OCI-LY7 (cell line): ENCODE results near the gene STIP1. TPM values are rescaled to one million over a fixed set of nuclear protein-coding genes. Genes with fewer than 3 reads are reported as not detected.

Experiments
- BruUV-seq: library from RNA; stranded (reverse); fragments of 400-500 nt; replicated peaks from 2 replicates; lab custom pipeline; 2021; lab: Mats Ljungman, UMichigan
- CTCF ChIA-PET: fragments of 300-600 bp; sonication (Branson Sonifier 250); formaldehyde crosslinking; loops from one replicate; lab custom pipeline; 2022; ENCODE audit warnings: antibody characterized with exemption; ENCODE audit not compliant: unreplicated experiment; lab: Charles Lee
- POLR2A ChIA-PET: fragments of 300-600 bp; sonication (Branson Sonifier 250); formaldehyde crosslinking; loops from one replicate; lab custom pipeline; 2022; ENCODE audit warnings: antibody characterized with exemption; lab: Charles Lee
- DNase-seq: peaks from one replicate; pipeline ENCODE4 v3.0.0-alpha.2; 2015; ENCODE audit warnings: low spot score
- H2AFZ ChIP-seq: fragments of 200-600 bp; sonication (generic), shearing (Covaris generic); 2 replicates; pipeline ENCODE4 v1.6.1; 2014; ENCODE audit warnings: mild to moderate bottlenecking, antibody characterized with exemption, low read length, moderate library complexity
- H3K27ac ChIP-seq: fragments of 200-600 bp; sonication (generic); 2 replicates; pipeline ENCODE4 v1.5.1; 2014; ENCODE audit warnings: mixed run types, low read depth, mild to moderate bottlenecking, moderate library complexity, low read length, inconsistent platforms; ENCODE audit not compliant: poor library complexity, severe bottlenecking
- H3K36me3 ChIP-seq: fragments of 200-600 bp; sonication (generic); 2 replicates; pipeline ENCODE4 v1.6.1; 2014; ENCODE audit warnings: mild to moderate bottlenecking, antibody characterized with exemption, low read length, moderate library complexity, mixed read lengths; ENCODE audit not compliant: insufficient read depth
- H3K4me1 ChIP-seq: fragments of 200-600 bp; sonication (generic); 2 replicates; pipeline ENCODE4 v1.5.1; 2014; ENCODE audit warnings: mild to moderate bottlenecking, low read length; ENCODE audit not compliant: insufficient read depth, poor library complexity, severe bottlenecking
- H3K4me2 ChIP-seq: fragments of 200-600 bp; sonication (generic); 2 replicates; pipeline ENCODE4 v1.6.1; 2014; ENCODE audit warnings: mild to moderate bottlenecking, low read length
- H3K4me3 ChIP-seq: fragments of 200-600 bp; sonication (generic); 2 replicates; pipeline ENCODE4 v1.5.1; 2014; ENCODE audit warnings: mild to moderate bottlenecking, low read depth, low read length; ENCODE audit not compliant: poor library complexity, severe bottlenecking
- H3K79me2 ChIP-seq: fragments of 200-600 bp; sonication (generic); 2 replicates; pipeline ENCODE4 v1.6.1; 2016; ENCODE audit warnings: low read depth, mild to moderate bottlenecking, low read length, moderate library complexity, mixed read lengths; ENCODE audit not compliant: insufficient read depth
- H3K9me2 ChIP-seq: fragments of 200-600 bp; sonication (generic); 2 replicates; pipeline ENCODE4 v1.6.1; 2016; ENCODE audit warnings: mild to moderate bottlenecking, low read length, mixed read lengths; ENCODE audit not compliant: insufficient read depth
- H3K9me3 ChIP-seq: fragments of 200-600 bp; sonication (generic); 2 replicates; pipeline ENCODE4 v1.6.1; 2014; ENCODE audit warnings: mild to moderate bottlenecking, mixed run types, low read length, mixed read lengths
- H4K20me1 ChIP-seq: fragments of 200-600 bp; sonication (generic); 2 replicates; pipeline ENCODE4 v1.6.1; 2014; ENCODE audit warnings: mild to moderate bottlenecking, antibody characterized with exemption, low read length, moderate library complexity, mixed read lengths; ENCODE audit not compliant: insufficient read depth
- EZH2phosphoT487 ChIP-seq: fragments of 200-600 bp; sonication (generic); IDR thresholded peaks from 2 replicates; pipeline ENCODE4 v1.6.1; 2018; ENCODE audit warnings: low read depth, borderline replicate concordance, mild to moderate bottlenecking, mixed run types, antibody characterized with exemption, low read length, moderate library complexity, mixed read lengths
- intact Hi-C: fragments of 100-400 bp; cut with micrococcal nuclease; formaldehyde crosslinking; loops from one replicate; pipeline ENCODE4 v1.10.0; 2022; ENCODE audit not compliant: unreplicated experiment
- total RNA-seq, 2 experiments: library from RNA; depleted of rRNA in 1 of 2; stranded (reverse); fragments of >200 nt in 1 of 2; shearing (Covaris generic) in 1 of 2; gene quantifications; 2 replicates each; pipeline ENCODE4 v1.2.3, GENCODE V29; 2014 to 2022
- TF ChIP-seq, protein P1 (sequence below): fragments of 200-600 bp; sonication (generic); conservative IDR thresholded peaks from 2 replicates; pipeline ENCODE4 v1.5.1; 2014; ENCODE audit warnings: mild to moderate bottlenecking, antibody characterized with exemption, low read length, moderate library complexity, mixed read lengths

Gene STIP1
- total RNA-seq, 2 experiments from 2014 or later: 240 to 271 TPM

DNA sequence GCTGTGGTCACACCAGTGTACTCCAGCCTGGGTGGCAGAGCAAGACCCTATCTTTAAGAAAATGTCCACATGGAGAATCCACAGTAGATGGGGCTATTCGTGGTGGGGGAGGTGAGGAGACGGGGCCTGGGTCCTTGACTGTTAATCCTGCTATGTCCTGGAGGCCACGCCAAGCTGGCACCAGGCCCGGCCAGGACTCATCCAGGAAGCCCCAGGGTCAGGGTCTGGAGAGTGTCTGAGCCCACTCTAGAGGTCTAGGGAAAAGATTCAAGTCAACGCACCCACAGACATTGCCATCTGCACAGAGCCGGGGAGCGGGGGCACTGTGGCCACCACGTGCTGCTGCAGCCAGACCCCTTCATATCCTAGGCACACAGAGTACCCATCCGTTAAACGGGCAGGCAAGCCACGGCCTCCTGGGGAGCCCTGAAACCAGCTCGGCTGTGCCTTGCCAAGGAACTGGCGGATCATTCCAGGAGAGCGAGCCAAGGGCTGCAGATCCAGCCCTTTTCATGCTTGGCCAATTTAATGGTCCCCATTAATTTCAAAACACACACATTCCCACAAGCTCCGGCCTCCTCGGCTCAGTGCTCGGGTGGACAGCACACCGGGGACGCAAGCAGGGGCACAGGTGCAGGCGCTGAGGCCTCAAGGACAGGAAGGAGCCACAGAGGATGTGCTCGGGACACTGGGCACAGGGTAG lies 44.7 kb upstream of the STIP1 start:
- Histone ChIP-seq H3K4me2 (no peak overlapping the region), H3K4me3 (no peak overlapping the region), H3K9me2 (no peaks in the 10 kb centered on the region), H4K20me1 (no peaks in the 10 kb centered on the region), H2AFZ (no peak overlapping the region), H3K79me2 (no peaks in the 10 kb centered on the region), H3K27ac (no peak overlapping the region), H3K4me1 (peaks cover 8% of the 10 kb centered on the region), H3K36me3 (no peaks in the 10 kb centered on the region), H3K9me3 (no peaks in the 10 kb centered on the region)
- ChIA-PET POLR2A (no interaction called here), CTCF (no interaction called here)
- no TSS peak for BruUV-seq
- TF ChIP-seq EZH2phosphoT487: no peak
- TF ChIP-seq, protein P1, sequence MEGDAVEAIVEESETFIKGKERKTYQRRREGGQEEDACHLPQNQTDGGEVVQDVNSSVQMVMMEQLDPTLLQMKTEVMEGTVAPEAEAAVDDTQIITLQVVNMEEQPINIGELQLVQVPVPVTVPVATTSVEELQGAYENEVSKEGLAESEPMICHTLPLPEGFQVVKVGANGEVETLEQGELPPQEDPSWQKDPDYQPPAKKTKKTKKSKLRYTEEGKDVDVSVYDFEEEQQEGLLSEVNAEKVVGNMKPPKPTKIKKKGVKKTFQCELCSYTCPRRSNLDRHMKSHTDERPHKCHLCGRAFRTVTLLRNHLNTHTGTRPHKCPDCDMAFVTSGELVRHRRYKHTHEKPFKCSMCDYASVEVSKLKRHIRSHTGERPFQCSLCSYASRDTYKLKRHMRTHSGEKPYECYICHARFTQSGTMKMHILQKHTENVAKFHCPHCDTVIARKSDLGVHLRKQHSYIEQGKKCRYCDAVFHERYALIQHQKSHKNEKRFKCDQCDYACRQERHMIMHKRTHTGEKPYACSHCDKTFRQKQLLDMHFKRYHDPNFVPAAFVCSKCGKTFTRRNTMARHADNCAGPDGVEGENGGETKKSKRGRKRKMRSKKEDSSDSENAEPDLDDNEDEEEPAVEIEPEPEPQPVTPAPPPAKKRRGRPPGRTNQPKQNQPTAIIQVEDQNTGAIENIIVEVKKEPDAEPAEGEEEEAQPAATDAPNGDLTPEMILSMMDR: no peak
- intact Hi-C loops: no loop called here
- DNase-seq: no peak

DNA sequence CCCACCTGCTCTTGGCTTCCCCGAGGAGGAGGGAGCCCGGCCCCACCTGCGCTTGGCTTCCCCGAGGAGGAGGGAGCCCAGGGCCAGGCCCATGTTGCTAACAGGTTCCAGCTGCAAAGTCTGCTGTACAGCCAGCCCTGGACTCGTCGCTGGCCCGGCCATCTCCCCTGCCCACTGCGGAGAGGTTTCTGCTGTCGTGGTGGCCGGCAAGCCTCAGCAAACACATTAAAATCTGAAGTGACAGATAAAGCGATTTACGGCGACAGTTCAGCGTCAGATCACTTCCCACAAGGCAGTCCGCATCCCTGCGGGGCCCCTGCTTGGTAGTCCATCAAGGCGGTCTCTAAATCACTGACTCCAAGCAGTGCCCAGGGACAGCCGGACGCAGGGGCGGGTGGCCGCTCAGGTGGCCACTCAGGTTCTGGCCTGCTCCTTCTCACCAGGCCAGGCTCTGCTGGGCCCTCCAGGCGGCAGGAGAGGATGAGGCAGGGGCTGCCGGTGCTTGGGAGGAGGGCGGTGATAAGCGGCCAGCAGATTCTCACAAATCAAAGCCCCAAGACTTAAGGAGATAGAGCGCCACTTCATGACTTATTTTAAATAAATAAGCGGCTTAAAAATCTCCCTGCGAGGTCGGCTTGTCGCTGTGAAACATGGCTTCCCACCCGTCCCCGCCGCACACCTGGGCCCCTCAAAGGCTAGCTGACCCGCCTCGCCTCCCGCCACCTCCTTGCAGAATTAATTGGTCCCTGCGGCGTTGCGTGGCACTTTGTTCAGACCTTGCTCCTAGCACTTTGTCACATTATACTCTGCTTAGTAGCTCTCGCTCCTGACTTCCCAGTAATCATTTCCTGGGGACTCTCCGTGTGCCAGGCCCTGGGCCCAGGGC lies 41.1 kb upstream of the STIP1 start:
- H3K9me2 ChIP-seq: no peaks in the 10 kb centered on the region
- H3K4me2 ChIP-seq: no peak overlapping the region
- H2AFZ ChIP-seq: no peak overlapping the region
- H3K27ac ChIP-seq: no peak overlapping the region
- ChIA-PET CTCF (no interaction called here), POLR2A (no interaction called here)
- H3K4me3 ChIP-seq: no peak overlapping the region
- no peaks in the 10 kb centered on the region for H4K20me1 ChIP-seq
- TF ChIP-seq, protein P1: no peak
- TF ChIP-seq EZH2phosphoT487: no peak
- H3K79me2 ChIP-seq: no peaks in the 10 kb centered on the region
- intact Hi-C loops: loop anchor here (5.0 kb wide), 2 partner anchors 43 to 378 kb away; partner anchors contain the start of gene ZFTA
- DNase-seq: no peak
- BruUV-seq: no TSS peak
- peaks cover 8% of the 10 kb centered on the region for H3K4me1 ChIP-seq
- H3K36me3 ChIP-seq: no peaks in the 10 kb centered on the region
- no peaks in the 10 kb centered on the region for H3K9me3 ChIP-seq
